Neutrophil (primary cell): Measurements from ENCODE around the gene FAM209B.

Source experiments
- H3K27ac ChIP-seq: fragments of 200-600 bp; sonication (generic); 2 replicates; pipeline ENCODE4 v1.5.1; 2016; ENCODE audit warnings: mild to moderate bottlenecking, moderate library complexity
- H3K27me3 ChIP-seq: fragments of 200-600 bp; sonication (generic); 2 replicates; pipeline ENCODE4 v1.6.0; 2016; ENCODE audit warnings: mild to moderate bottlenecking
- H3K36me3 ChIP-seq: fragments of 200-600 bp; sonication (generic); 2 replicates; pipeline ENCODE4 v1.5.1; 2017
- H3K4me1 ChIP-seq, 2 experiments: fragments of 200-600 bp in 1 of 2; sonication (generic) in 1 of 2; 1 replicate in 1 of 2; 2 replicates in 1 of 2; pipeline versions ENCODE4 v1.5.1 to v1.6.1; 2013 to 2016; ENCODE audit warnings: low read depth in 1 of 2, low read length in 1 of 2, mild to moderate bottlenecking in 1 of 2, moderate library complexity in 1 of 2; ENCODE audit not compliant: control insufficient read depth in 1 of 2, insufficient read depth in 1 of 2
- H3K4me3 ChIP-seq, 2 experiments: fragments of 200-600 bp in 1 of 2; sonication (generic) in 1 of 2; 1 replicate in 1 of 2; 2 replicates in 1 of 2; pipeline ENCODE4 v1.5.1; 2013 to 2016; ENCODE audit warnings: low read depth in 1 of 2, low read length in 1 of 2, mild to moderate bottlenecking in 1 of 2, moderate library complexity in 1 of 2
- H3K9me3 ChIP-seq: fragments of 200-600 bp; sonication (generic); 2 replicates; pipeline ENCODE4 v1.5.1; 2016
- TF ChIP-seq, protein P1 (sequence below): fragments of 200-600 bp; sonication (generic); IDR thresholded peaks from 2 replicates; pipeline ENCODE4 v1.5.1; 2016; ENCODE audit warnings: antibody characterized with exemption

Gene FAM209B

GRCh38 chr20:56517211-56517610 is 15.8 kb upstream of the FAM209B start:
- no peaks in the 10 kb centered on the region for H3K27me3 ChIP-seq
- H3K27ac ChIP-seq = no peak overlapping the region
- H3K4me1 ChIP-seq = no peaks in the 10 kb centered on the region
- H3K4me3 ChIP-seq = no peak overlapping the region
- H3K36me3 ChIP-seq = peaks cover 97% of the 10 kb centered on the region
- TF ChIP-seq, protein P1, sequence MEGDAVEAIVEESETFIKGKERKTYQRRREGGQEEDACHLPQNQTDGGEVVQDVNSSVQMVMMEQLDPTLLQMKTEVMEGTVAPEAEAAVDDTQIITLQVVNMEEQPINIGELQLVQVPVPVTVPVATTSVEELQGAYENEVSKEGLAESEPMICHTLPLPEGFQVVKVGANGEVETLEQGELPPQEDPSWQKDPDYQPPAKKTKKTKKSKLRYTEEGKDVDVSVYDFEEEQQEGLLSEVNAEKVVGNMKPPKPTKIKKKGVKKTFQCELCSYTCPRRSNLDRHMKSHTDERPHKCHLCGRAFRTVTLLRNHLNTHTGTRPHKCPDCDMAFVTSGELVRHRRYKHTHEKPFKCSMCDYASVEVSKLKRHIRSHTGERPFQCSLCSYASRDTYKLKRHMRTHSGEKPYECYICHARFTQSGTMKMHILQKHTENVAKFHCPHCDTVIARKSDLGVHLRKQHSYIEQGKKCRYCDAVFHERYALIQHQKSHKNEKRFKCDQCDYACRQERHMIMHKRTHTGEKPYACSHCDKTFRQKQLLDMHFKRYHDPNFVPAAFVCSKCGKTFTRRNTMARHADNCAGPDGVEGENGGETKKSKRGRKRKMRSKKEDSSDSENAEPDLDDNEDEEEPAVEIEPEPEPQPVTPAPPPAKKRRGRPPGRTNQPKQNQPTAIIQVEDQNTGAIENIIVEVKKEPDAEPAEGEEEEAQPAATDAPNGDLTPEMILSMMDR = no peak
- peaks cover 15% of the 10 kb centered on the region for H3K9me3 ChIP-seq

- H3K4me3 ChIP-seq = no peak overlapping the region
- no peak overlapping the region for H3K27ac ChIP-seq
- TF ChIP-seq, protein P1 = no peak
- H3K4me1 ChIP-seq = no peaks in the 10 kb centered on the region
- no peaks in the 10 kb centered on the region for H3K27me3 ChIP-seq
- H3K9me3 ChIP-seq = peaks cover 15% of the 10 kb centered on the region
- peaks cover 93% of the 10 kb centered on the region for H3K36me3 ChIP-seq
Measured at GRCh38 chr20:56517641-56518040, 15.4 kb upstream of the FAM209B start.

DNA sequence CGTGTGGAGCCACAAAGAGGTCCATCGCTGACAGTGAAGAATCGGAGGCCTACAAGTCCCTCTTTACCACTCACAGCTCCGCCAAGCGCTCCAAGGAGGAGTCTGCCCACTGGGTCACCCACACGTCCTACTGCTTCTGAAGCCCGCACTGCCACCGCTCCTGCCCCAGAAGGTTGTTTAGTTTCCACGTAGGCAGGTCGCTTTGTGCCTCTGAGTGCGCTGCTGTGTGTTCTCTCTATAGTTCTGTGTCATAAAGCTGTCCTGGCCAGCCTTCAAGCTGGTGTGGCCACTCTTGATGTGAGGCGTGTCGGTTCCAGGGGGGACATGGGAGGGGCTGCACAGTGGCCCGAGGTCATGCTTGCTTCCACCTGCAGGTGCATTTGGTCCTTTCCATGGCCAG is 14.9 kb upstream of the FAM209B start:
- Histone ChIP-seq H3K36me3 (peaks cover 88% of the 10 kb centered on the region), H3K9me3 (peaks cover 15% of the 10 kb centered on the region), H3K27ac (no peak overlapping the region), H3K27me3 (no peaks in the 10 kb centered on the region), H3K4me1 (no peaks in the 10 kb centered on the region), H3K4me3 (no peak overlapping the region)
- TF ChIP-seq, protein P1 = no peak

GRCh38 chr20:56518721-56519398 is 14.2 kb upstream of the FAM209B start:
- TF ChIP-seq, protein P1 = no peak
- Histone ChIP-seq H3K27ac (no peak overlapping the region), H3K36me3 (peaks cover 81% of the 10 kb centered on the region), H3K4me3 (no peak overlapping the region), H3K4me1 (no peaks in the 10 kb centered on the region), H3K27me3 (no peaks in the 10 kb centered on the region), H3K9me3 (peaks cover 15% of the 10 kb centered on the region)

DNA sequence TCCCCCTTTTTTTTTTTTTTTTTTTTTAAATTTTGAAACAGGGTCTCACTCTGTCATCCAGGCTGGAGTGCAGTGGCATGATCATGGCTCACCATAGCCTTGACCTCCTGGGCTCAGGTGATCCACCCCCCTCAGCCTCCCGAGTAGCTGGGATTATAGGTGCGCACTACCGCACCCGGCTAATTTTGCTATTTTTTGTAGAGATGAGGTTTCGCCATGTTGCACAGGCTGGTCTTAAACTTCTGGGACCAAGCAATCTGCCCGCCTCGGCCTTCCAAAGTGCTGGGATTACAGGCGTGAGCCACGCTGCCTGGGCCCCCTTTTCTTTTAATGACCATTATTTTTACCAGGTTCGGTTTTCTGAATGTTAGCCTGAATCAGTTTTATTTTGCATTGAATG is 13.5 kb upstream of the FAM209B start:
- no peak overlapping the region for H3K4me3 ChIP-seq
- TF ChIP-seq, protein P1 = no peak
- peaks cover 74% of the 10 kb centered on the region for H3K36me3 ChIP-seq
- H3K9me3 ChIP-seq = peaks cover 15% of the 10 kb centered on the region
- no peak overlapping the region for H3K27ac ChIP-seq
- no peaks in the 10 kb centered on the region for H3K4me1 ChIP-seq
- H3K27me3 ChIP-seq = no peaks in the 10 kb centered on the region
